HL-60 (cell line): Measurements from ENCODE around the gene DGLUCY.

Experiments
- DNase-seq, 2 experiments: peaks; one replicate each; pipeline ENCODE4 v3.0.0-alpha.2; 2010 to 2020; ENCODE audit warnings: low read depth in 1 of 2, low spot score in 1 of 2
- H3K27ac ChIP-seq: fragments of 250-450 bp; sonication (Bioruptor Pico); replicated peaks from 2 replicates; pipeline ENCODE4 v1.5.1; 2020; ENCODE audit warnings: mild to moderate bottlenecking, moderate library complexity
- H3K27me3 ChIP-seq: fragments of 250-450 bp; sonication (Bioruptor Pico); 2 replicates; pipeline ENCODE4 v1.5.1; 2021; ENCODE audit warnings: mild to moderate bottlenecking, moderate library complexity; ENCODE audit not compliant: insufficient read depth, poor library complexity, severe bottlenecking
- H3K4me3 ChIP-seq: replicated peaks from 2 replicates; pipeline ENCODE4 v1.5.1; 2011; ENCODE audit warnings: mild to moderate bottlenecking, control low read depth, low read length; ENCODE audit not compliant: insufficient read depth
- GABPA ChIP-seq: IDR thresholded peaks from 2 replicates; pipeline ENCODE4 v1.6.1; 2012; ENCODE audit warnings: low read depth
- POLR2AphosphoS5 ChIP-seq: IDR thresholded peaks from 2 replicates; pipeline ENCODE4 v1.6.1; 2012; ENCODE audit warnings: low read depth
- SPI1 ChIP-seq: IDR thresholded peaks from 2 replicates; pipeline ENCODE4 v1.6.1; 2012; ENCODE audit warnings: low read depth, mild to moderate bottlenecking, borderline replicate concordance
- TF ChIP-seq, protein P1 (sequence below): IDR thresholded peaks from one replicate; pipeline ENCODE4 v1.5.1; 2011; ENCODE audit warnings: low read length, control low read depth, inconsistent platforms; ENCODE audit not compliant: insufficient read depth
- TF ChIP-seq, protein P2 (sequence below): IDR thresholded peaks from 2 replicates; pipeline ENCODE4 v1.6.1; 2012; ENCODE audit warnings: low read depth; ENCODE audit not compliant: insufficient replicate concordance

DGLUCY gene

GRCh38 chr14:91070572-91070971 lies 43.3 kb upstream of the DGLUCY start:
- Histone ChIP-seq H3K4me3 (no peak overlapping the region), H3K27me3 (no peaks in the 10 kb centered on the region), H3K27ac (no peak overlapping the region)
- no peak for TF ChIP-seq GABPA
- TF ChIP-seq, protein P1, sequence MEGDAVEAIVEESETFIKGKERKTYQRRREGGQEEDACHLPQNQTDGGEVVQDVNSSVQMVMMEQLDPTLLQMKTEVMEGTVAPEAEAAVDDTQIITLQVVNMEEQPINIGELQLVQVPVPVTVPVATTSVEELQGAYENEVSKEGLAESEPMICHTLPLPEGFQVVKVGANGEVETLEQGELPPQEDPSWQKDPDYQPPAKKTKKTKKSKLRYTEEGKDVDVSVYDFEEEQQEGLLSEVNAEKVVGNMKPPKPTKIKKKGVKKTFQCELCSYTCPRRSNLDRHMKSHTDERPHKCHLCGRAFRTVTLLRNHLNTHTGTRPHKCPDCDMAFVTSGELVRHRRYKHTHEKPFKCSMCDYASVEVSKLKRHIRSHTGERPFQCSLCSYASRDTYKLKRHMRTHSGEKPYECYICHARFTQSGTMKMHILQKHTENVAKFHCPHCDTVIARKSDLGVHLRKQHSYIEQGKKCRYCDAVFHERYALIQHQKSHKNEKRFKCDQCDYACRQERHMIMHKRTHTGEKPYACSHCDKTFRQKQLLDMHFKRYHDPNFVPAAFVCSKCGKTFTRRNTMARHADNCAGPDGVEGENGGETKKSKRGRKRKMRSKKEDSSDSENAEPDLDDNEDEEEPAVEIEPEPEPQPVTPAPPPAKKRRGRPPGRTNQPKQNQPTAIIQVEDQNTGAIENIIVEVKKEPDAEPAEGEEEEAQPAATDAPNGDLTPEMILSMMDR, result no peak
- TF ChIP-seq, protein P2, sequence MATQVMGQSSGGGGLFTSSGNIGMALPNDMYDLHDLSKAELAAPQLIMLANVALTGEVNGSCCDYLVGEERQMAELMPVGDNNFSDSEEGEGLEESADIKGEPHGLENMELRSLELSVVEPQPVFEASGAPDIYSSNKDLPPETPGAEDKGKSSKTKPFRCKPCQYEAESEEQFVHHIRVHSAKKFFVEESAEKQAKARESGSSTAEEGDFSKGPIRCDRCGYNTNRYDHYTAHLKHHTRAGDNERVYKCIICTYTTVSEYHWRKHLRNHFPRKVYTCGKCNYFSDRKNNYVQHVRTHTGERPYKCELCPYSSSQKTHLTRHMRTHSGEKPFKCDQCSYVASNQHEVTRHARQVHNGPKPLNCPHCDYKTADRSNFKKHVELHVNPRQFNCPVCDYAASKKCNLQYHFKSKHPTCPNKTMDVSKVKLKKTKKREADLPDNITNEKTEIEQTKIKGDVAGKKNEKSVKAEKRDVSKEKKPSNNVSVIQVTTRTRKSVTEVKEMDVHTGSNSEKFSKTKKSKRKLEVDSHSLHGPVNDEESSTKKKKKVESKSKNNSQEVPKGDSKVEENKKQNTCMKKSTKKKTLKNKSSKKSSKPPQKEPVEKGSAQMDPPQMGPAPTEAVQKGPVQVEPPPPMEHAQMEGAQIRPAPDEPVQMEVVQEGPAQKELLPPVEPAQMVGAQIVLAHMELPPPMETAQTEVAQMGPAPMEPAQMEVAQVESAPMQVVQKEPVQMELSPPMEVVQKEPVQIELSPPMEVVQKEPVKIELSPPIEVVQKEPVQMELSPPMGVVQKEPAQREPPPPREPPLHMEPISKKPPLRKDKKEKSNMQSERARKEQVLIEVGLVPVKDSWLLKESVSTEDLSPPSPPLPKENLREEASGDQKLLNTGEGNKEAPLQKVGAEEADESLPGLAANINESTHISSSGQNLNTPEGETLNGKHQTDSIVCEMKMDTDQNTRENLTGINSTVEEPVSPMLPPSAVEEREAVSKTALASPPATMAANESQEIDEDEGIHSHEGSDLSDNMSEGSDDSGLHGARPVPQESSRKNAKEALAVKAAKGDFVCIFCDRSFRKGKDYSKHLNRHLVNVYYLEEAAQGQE, result no peak
- no peak for TF ChIP-seq POLR2AphosphoS5
- TF ChIP-seq SPI1, result no peak
- no peak for DNase-seq

DNA sequence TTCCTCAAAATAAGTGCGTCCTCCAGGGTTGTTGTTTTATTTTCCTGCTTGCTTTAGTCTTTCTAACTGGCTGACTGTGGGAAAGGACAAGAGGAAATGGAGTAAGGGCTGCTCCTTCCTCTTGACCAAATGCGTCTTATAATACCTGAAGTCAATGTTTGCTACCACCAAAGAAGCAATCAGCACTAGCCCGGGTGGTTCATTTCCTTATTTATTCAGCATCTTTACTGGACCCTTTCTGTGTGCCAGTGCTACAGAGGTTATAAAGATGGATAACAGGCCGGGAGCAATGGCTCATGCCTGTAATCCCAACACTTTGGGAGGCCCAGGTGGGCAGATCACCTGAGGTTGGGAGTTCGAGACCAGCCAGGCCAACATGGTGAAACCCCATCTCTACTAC lies 38.3 kb upstream of the DGLUCY start:
- Histone ChIP-seq H3K27me3 (no peaks in the 10 kb centered on the region), H3K27ac (no peak overlapping the region), H3K4me3 (no peak overlapping the region)
- TF ChIP-seq, protein P1, result no peak
- TF ChIP-seq, protein P2, result no peak
- TF ChIP-seq SPI1 (no peak), POLR2AphosphoS5 (no peak), GABPA (no peak)
- DNase-seq, result no peak

DNA sequence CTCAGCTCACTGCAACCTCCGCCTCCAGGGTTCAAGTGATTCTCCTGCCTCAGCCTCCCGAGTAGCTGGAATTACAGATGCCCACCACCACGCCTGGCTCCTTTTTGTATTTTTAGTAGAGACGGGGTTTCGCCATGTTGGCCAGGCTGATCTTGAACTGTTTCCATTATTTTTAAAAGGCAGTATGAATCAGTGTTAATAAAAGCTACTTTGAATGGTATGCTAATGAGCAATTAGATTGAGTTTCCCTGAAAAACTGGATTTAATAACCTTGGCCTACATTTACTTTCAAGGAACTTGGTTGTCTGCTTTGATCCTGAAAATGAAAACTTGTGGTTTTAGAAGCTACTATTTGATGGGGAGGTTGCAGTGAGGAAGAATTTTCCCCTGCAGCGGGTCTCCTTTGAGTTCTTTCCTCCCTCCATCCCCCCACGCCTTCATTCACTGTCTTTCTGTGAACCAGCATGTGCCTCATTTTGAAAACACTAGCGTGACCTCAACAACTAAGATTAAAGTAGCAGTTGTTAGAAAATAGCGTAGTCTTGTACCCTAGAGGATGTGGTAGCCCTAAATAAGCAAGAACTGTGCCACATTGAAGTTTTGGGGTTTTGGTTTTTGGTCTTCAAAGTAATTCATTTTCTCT lies 35.7 kb upstream of the DGLUCY start:
- no peaks in the 10 kb centered on the region for H3K27me3 ChIP-seq
- H3K4me3 ChIP-seq, result no peak overlapping the region
- no peak overlapping the region for H3K27ac ChIP-seq
- TF ChIP-seq, protein P1, result no peak
- TF ChIP-seq, protein P2, result no peak
- no peak for DNase-seq
